CD14-positive monocyte (primary cell): ENCODE measurements around the gene RPS13. TPM values are rescaled to one million over a fixed set of nuclear protein-coding genes. Genes with fewer than 3 reads are reported as not detected.

Experiments
- DNase-seq, 3 donors: peaks; one replicate each; pipeline ENCODE4 v3.0.0-alpha.2; 2011 to 2022
- H2AFZ ChIP-seq: 2 replicates; pipeline ENCODE4 v1.6.0; 2012; ENCODE audit warnings: mild to moderate bottlenecking, low read depth, low read length, inconsistent platforms; ENCODE audit not compliant: insufficient read depth, poor library complexity, severe bottlenecking
- H3K27ac ChIP-seq, 2 donors: 1 replicate in 1 of 2; 2 replicates in 1 of 2; pipeline ENCODE4 v1.5.1; 2012 to 2013; ENCODE audit warnings: low read length in 2 of 2, control low read depth in 1 of 2, inconsistent platforms in 1 of 2, low read depth in 1 of 2, mild to moderate bottlenecking in 1 of 2
- H3K27me3 ChIP-seq, 2 donors: one replicate each; pipeline versions ENCODE4 v1.6.0 to v1.6.1; 2011 to 2013; ENCODE audit warnings: low read length in 2 of 2; ENCODE audit not compliant: control insufficient read depth in 2 of 2, insufficient read depth in 2 of 2
- H3K36me3 ChIP-seq, 2 donors: replicated peaks in 1 of 2; 1 replicate in 1 of 2; 2 replicates in 1 of 2; pipeline versions ENCODE4 v1.5.1 to v1.6.1; 2012 to 2013; ENCODE audit warnings: low read length in 2 of 2, control low read depth in 1 of 2, inconsistent platforms in 1 of 2, mild to moderate bottlenecking in 1 of 2; ENCODE audit not compliant: insufficient read depth in 2 of 2, control insufficient read depth in 1 of 2
- H3K4me1 ChIP-seq, 2 donors: 1 replicate in 1 of 2; 2 replicates in 1 of 2; pipeline versions ENCODE4 v1.5.1 to v1.6.1; 2012 to 2013; ENCODE audit warnings: low read length in 2 of 2, control low read depth in 1 of 2, inconsistent platforms in 1 of 2, mild to moderate bottlenecking in 1 of 2, moderate library complexity in 1 of 2; ENCODE audit not compliant: insufficient read depth in 2 of 2, control insufficient read depth in 1 of 2
- H3K4me2 ChIP-seq: replicated peaks from 2 replicates; pipeline ENCODE3; 2012; ENCODE audit warnings: low read length, moderate library complexity, mild to moderate bottlenecking; ENCODE audit not compliant: poor library complexity, severe bottlenecking; ENCODE audit errors: extremely low read depth
- H3K4me3 ChIP-seq, 3 experiments: fragments of 200-600 bp in 1 of 3; sonication (generic) in 1 of 3; replicated peaks in 1 of 3; 1 replicate in 2 of 3; 2 replicates in 1 of 3; pipeline ENCODE4 v1.5.1; 2011 to 2013; ENCODE audit warnings: low read length in 3 of 3, mild to moderate bottlenecking in 3 of 3, control low read depth in 2 of 3, low read depth in 2 of 3, inconsistent platforms in 1 of 3, moderate library complexity in 1 of 3
- H3K79me2 ChIP-seq: 2 replicates; pipeline ENCODE4 v1.6.0; 2012; ENCODE audit warnings: mild to moderate bottlenecking, control low read depth, inconsistent platforms, low read length, moderate library complexity; ENCODE audit not compliant: insufficient read depth
- H3K9ac ChIP-seq: 2 replicates; pipeline ENCODE4 v1.6.0; 2017; ENCODE audit warnings: low read length, mild to moderate bottlenecking; ENCODE audit not compliant: insufficient read depth, poor library complexity, severe bottlenecking
- H3K9me3 ChIP-seq, 2 donors: replicated peaks in 1 of 2; 1 replicate in 1 of 2; 2 replicates in 1 of 2; pipeline versions ENCODE4 v1.5.1 to v1.6.1; 2012 to 2013; ENCODE audit warnings: low read length in 2 of 2, control low read depth in 1 of 2; ENCODE audit not compliant: control insufficient read depth in 1 of 2, insufficient read depth in 1 of 2
- H4K20me1 ChIP-seq: 2 replicates; pipeline ENCODE4 v1.6.0; 2012; ENCODE audit warnings: mild to moderate bottlenecking, low read length, control low read depth, moderate library complexity; ENCODE audit not compliant: insufficient read depth
- H3K27ac Mint-ChIP-seq, 7 donors: one replicate each; pipeline ENCODE4 v1.8.0; 2020; ENCODE audit warnings: mild to moderate bottlenecking in 7 of 7, mixed read lengths in 7 of 7, moderate library complexity in 6 of 7, inconsistent platforms in 2 of 7
- H3K27me3 Mint-ChIP-seq, 3 donors: one replicate each; pipeline ENCODE4 v1.8.0; 2021 to 2022; ENCODE audit warnings: low read depth in 3 of 3, mild to moderate bottlenecking in 3 of 3, mixed read lengths in 3 of 3, moderate library complexity in 3 of 3, inconsistent platforms in 1 of 3
- H3K36me3 Mint-ChIP-seq, 2 donors: one replicate each; pipeline ENCODE4 v1.8.0; 2020; ENCODE audit warnings: mixed read lengths in 2 of 2, inconsistent platforms in 1 of 2, mild to moderate bottlenecking in 1 of 2
- H3K4me1 Mint-ChIP-seq: one replicate; pipeline ENCODE4 v1.8.0; 2020; ENCODE audit warnings: mild to moderate bottlenecking, mixed read lengths
- H3K4me3 Mint-ChIP-seq, 2 donors: one replicate each; pipeline ENCODE4 v1.8.0; 2020; ENCODE audit warnings: mild to moderate bottlenecking in 2 of 2, mixed read lengths in 2 of 2, moderate library complexity in 1 of 2
- H3K9me3 Mint-ChIP-seq, 7 donors: one replicate each; pipeline ENCODE4 v1.8.0; 2020 to 2022; ENCODE audit warnings: mixed read lengths in 7 of 7, mild to moderate bottlenecking in 6 of 7, moderate library complexity in 6 of 7, inconsistent platforms in 2 of 7
- WGBS: methylation state at CpG from one replicate; pipeline ENCODE4 v1.1.5; 2013; ENCODE audit warnings: missing lambda C conversion rate; ENCODE audit not compliant: insufficient coverage; 5-methylcytosine and 5-hydroxymethylcytosine counted together
- intact Hi-C, 2 donors: fragments of 100-400 bp; cut with micrococcal nuclease; formaldehyde crosslinking; loops; one replicate each; pipeline versions ENCODE4 v1.15.0 to v1.15.1; 2023
- polyA minus RNA-seq: library from RNA; depleted of rRNA, polyadenylated mRNA; stranded (reverse); fragments of >200 nt; gene quantifications from 2 replicates; pipeline ENCODE4 v1.2.3, GENCODE V29; 2012
- polyA plus RNA-seq, 3 donors: library from polyadenylated mRNA; depleted of rRNA in 1 of 3; unstranded in 2 of 3; stranded (reverse) in 1 of 3; fragments of 300-500 nt in 2 of 3; fragments of >200 nt in 1 of 3; fragmentation: Illumina TruSeq in 2 of 3; gene quantifications; 1 replicate in 2 of 3; 2 replicates in 1 of 3; pipeline ENCODE4 v1.2.3, GENCODE V29; 2012 to 2021
- total RNA-seq, 12 experiments: library from RNA in 1 of 12; stranded (reverse) in 1 of 12; fragments of 120-200 nt in 1 of 12; gene quantifications; one replicate each; pipeline ENCODE4 v1.2.4 and lab custom pipeline; 2013 to 2026; ENCODE audit warnings: mixed read lengths in 6 of 12, inconsistent platforms in 1 of 12
- TF ChIP-seq, protein P1 (sequence below): fragments of 200-600 bp; IDR thresholded peaks from one replicate; pipeline ENCODE4 v1.8.0; 2022; ENCODE audit warnings: antibody characterized with exemption, mild to moderate bottlenecking

The RPS13 gene
- total RNA-seq (2013), result 1,283 TPM
- polyA plus RNA-seq (1,000 to 10,000 TPM; 1,050 to 1,357 (median 1,271) TPM), polyA minus RNA-seq (385 and 461 TPM in 2 replicates), total RNA-seq (lab: John Stamatoyannopoulos, UW) (231 to 613 (median 526) reads per million in 11 experiments)

DNA sequence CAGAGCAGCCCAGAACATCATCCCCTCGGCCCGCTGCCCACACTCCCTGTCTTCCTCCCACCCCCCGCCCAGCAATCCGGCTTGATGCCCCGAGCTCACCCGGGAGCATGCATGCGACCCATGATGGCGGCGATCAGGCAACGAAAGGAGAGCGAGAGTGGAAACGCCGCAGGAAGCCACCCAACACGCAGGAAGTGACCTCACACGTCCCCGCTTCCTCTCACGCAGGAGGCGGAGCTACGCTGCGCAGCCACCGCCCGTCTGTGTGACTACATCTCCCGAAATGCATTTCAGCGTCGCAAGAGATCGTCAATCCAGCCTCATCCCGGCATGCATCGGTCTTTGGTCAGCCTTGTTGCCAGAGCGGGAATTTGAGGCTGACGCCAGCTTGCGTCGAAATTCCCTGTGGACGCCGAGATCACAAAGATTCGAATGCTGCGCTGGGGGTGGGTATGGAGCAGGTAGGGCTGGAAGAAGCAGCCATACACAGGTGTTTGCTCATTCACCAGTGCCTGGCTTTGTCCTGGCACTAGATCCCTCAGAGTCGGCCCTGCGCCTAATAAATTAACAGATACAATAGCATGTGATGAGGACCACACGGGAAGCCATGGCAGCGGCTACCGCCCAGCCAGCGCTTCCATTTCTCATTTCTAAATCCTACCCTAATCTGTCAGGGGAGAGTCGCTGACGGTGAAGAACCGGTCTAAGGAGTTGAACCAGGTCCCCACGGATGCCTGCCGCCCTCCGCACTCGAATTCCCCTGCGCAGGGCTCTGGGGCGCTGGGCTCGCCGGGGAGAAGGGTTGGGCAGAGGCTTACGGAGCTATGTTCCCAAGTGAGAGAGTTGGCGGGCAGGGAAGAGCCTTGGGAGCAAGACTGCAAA lies at the start of gene RPS13:
TSS of gene RPS13 (minus strand) at position 148 of the 882 bp plus-strand sequence. CDS start at position 122, 26 bp downstream.
- H3K4me2 ChIP-seq, result peak within 1 kb of the TSS; percentile 80
- TF ChIP-seq, protein P1, sequence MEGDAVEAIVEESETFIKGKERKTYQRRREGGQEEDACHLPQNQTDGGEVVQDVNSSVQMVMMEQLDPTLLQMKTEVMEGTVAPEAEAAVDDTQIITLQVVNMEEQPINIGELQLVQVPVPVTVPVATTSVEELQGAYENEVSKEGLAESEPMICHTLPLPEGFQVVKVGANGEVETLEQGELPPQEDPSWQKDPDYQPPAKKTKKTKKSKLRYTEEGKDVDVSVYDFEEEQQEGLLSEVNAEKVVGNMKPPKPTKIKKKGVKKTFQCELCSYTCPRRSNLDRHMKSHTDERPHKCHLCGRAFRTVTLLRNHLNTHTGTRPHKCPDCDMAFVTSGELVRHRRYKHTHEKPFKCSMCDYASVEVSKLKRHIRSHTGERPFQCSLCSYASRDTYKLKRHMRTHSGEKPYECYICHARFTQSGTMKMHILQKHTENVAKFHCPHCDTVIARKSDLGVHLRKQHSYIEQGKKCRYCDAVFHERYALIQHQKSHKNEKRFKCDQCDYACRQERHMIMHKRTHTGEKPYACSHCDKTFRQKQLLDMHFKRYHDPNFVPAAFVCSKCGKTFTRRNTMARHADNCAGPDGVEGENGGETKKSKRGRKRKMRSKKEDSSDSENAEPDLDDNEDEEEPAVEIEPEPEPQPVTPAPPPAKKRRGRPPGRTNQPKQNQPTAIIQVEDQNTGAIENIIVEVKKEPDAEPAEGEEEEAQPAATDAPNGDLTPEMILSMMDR, result no peak
- peak; percentile 98 for DNase-seq
- peaks cover 39% of the 10 kb centered on the region for H3K4me1 Mint-ChIP-seq
- H3K9ac ChIP-seq, result peak within 1 kb of the TSS; percentile 96
- H3K4me1 ChIP-seq, result peaks cover 27 to 39% of the 10 kb centered on the region in 2 donors
- peaks cover 10% of the 10 kb centered on the region for H4K20me1 ChIP-seq
- H3K36me3 ChIP-seq, result peaks cover 28 to 31% of the 10 kb centered on the region in 2 donors
- peak within 1 kb of the TSS; percentile 98 to 100 (median 99) for H3K27ac Mint-ChIP-seq
- H3K27me3 Mint-ChIP-seq, result no peaks in the 10 kb centered on the region
- H3K36me3 Mint-ChIP-seq, result peaks cover 32 to 38% of the 10 kb centered on the region in 2 donors
- 0% methylated on average over 50 of the region's 55 CpGs for WGBS
- H3K4me3 Mint-ChIP-seq, result peak within 1 kb of the TSS; percentile 97 to 99
- no peaks in the 10 kb centered on the region for H3K9me3 ChIP-seq
- peaks cover 0 to 1% (median 0%) of the 10 kb centered on the region in 7 donors for H3K9me3 Mint-ChIP-seq
- peak within 1 kb of the TSS; percentile 95 for H2AFZ ChIP-seq
- peak within 1 kb of the TSS; percentile 96 to 98 for H3K27ac ChIP-seq
- H3K4me3 ChIP-seq, result peak within 1 kb of the TSS; percentile 76 to 90 (median 77)
- peaks cover 27% of the 10 kb centered on the region for H3K79me2 ChIP-seq
- no peaks in the 10 kb centered on the region for H3K27me3 ChIP-seq
- intact Hi-C loops, result loop anchor here (2.0 to 5.0 kb wide), 5 partner anchors 130 to 340 kb away; partner anchors contain the start of genes C11orf58 (in 2 of the 2), NUCB2 (in 1 of the 2) and PIK3C2A (in 1 of the 2)

DNA sequence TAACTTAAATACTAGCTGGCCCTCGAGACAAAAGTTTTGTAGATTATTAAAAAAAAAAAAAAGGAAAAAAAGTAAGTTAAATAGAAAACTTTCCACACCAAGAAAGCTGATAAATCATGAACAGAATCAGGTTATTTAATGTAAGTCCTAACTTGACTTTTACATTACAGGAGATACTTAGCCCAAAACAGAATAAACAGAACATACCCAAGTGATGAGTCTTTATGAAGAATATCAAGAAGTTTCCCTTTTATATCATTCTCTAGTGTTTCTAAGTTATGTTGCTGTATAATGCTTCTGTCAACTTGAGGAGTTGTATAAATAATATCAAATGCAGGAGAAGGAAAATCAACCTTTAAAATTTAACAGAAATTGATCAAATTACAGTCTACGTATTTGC lies 44.5 kb upstream of the RPS13 start:
- Mint-ChIP-seq H3K4me3 (no peak overlapping the region), H3K9me3 (no peaks in the 10 kb centered on the region), H3K27ac (no peak overlapping the region), H3K36me3 (peaks cover 53 to 59% of the 10 kb centered on the region in 2 donors), H3K4me1 (no peaks in the 10 kb centered on the region), H3K27me3 (no peaks in the 10 kb centered on the region)
- H3K9me3 ChIP-seq, result no peaks in the 10 kb centered on the region
- no peak overlapping the region for H3K27ac ChIP-seq
- intact Hi-C loops, result no loop called here
- WGBS, result no CpG with 5 or more reads among the region's 2 CpGs
- H3K36me3 ChIP-seq, result peaks cover 38 to 71% of the 10 kb centered on the region in 2 donors
- H3K4me3 ChIP-seq, result no peak overlapping the region
- no peaks in the 10 kb centered on the region for H3K79me2 ChIP-seq
- H3K4me2 ChIP-seq, result no peak overlapping the region
- TF ChIP-seq, protein P1, result no peak
- no peak overlapping the region for H2AFZ ChIP-seq
- no peaks in the 10 kb centered on the region for H3K4me1 ChIP-seq
- DNase-seq, result no peak
- no peaks in the 10 kb centered on the region for H4K20me1 ChIP-seq
- H3K27me3 ChIP-seq, result no peaks in the 10 kb centered on the region
- no peak overlapping the region for H3K9ac ChIP-seq
